Left lung (tissue), 10 donors: ENCODE data around the gene TXK. TPM values are rescaled to one million over a fixed set of nuclear protein-coding genes. Genes with fewer than 3 reads are reported as not detected.

Experiments used
- ATAC-seq: fragments of 200-7000 bp; cut with Tn5 transposase; one replicate; pipeline ENCODE4 v1.9.1; 2020; ENCODE audit warnings: moderate library complexity
- DNase-seq, 4 donors: peaks; one replicate each; pipeline ENCODE4 v3.0.0-alpha.2; 2013 to 2020
- H3K27ac ChIP-seq, 2 donors: fragments of 200-600 bp; sonication (generic) in 1 of 2; one replicate each; pipeline versions ENCODE4 v1.5.0 to v1.8.0; 2020 to 2021
- H3K27me3 ChIP-seq, 2 donors: fragments of 200-600 bp; sonication (generic) in 1 of 2; one replicate each; pipeline versions ENCODE4 v1.5.0 to v1.8.0; 2020 to 2021
- H3K36me3 ChIP-seq, 2 donors: fragments of 200-600 bp; sonication (generic) in 1 of 2; one replicate each; pipeline versions ENCODE4 v1.5.0 to v1.8.0; 2020 to 2021
- H3K4me1 ChIP-seq, 2 donors: fragments of 200-600 bp; one replicate each; pipeline ENCODE4 v1.8.0; 2021
- H3K4me3 ChIP-seq, 2 donors: fragments of 200-600 bp; sonication (generic) in 1 of 2; one replicate each; pipeline versions ENCODE4 v1.5.0 to v1.8.0; 2020 to 2021; ENCODE audit warnings: mild to moderate bottlenecking in 1 of 2
- H3K9me3 ChIP-seq, 2 donors: fragments of 200-600 bp; sonication (generic) in 1 of 2; one replicate each; pipeline versions ENCODE4 v1.5.0 to v1.8.0; 2020 to 2021
- intact Hi-C, 2 donors: fragments of 100-400 bp; cut with DNase I; formaldehyde crosslinking; loops; one replicate each; pipeline versions ENCODE4 v1.11.2 to v1.14.2; 2022
- polyA plus RNA-seq, 6 donors: library from polyadenylated mRNA; unstranded; fragments of 120-200 nt; gene quantifications; one replicate each; pipeline ENCODE4 v1.2.1, GENCODE V29; 2013; ENCODE audit not compliant: insufficient read length in 6 of 6
- total RNA-seq, 2 donors: library from RNA; stranded (reverse); fragmentation: NEBNext Ultra II Directional; extraction: Animal tissue kit (Norgen Biotek cat#: 25700); gene quantifications; one replicate each; pipeline ENCODE4 v1.2.1, GENCODE V29; 2021
- TF ChIP-seq, protein P1 (sequence below), 2 donors: fragments of 200-600 bp; sonication (generic) in 1 of 2; IDR thresholded peaks; one replicate each; pipeline versions ENCODE4 v1.5.0 to v1.8.0; 2021; ENCODE audit warnings: antibody characterized with exemption in 2 of 2
- donor health status: DM: no; HTN: yes; CAD: no.
- donor health status: DM: no; HTN: no; CAD: no.

The TXK gene
- total and polyA plus RNA-seq, 8 donors = 2.4 to 5.5 (median 4.2) TPM

DNA sequence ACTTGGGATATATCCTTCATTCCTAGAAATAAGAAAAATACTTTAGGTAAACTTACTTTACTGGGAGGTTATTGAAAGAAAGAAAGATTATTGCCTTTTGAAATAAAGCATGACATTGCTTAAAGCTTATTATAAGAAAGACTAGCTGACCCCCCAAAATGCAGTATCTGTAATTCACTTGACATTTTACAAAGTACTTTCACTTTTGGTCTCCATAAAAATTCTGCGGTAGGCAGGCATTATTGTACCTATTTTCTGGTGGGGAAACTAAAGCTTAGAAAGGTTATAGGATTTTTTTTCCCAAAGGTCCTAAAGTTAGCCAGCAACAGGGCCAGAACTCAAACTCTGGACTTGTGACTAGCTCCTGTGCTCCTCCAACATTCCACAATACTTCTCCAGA, 29.7 kb upstream of the TXK start:
- ATAC-seq (no peak), DNase-seq (no peak)
- H3K27ac ChIP-seq = no peak overlapping the region
- H3K27me3 ChIP-seq = no peaks in the 10 kb centered on the region
- H3K36me3 ChIP-seq = peaks cover 0 to 16% of the 10 kb centered on the region in 2 donors
- no peak overlapping the region for H3K4me3 ChIP-seq
- H3K9me3 ChIP-seq = no peaks in the 10 kb centered on the region
- TF ChIP-seq, protein P1, sequence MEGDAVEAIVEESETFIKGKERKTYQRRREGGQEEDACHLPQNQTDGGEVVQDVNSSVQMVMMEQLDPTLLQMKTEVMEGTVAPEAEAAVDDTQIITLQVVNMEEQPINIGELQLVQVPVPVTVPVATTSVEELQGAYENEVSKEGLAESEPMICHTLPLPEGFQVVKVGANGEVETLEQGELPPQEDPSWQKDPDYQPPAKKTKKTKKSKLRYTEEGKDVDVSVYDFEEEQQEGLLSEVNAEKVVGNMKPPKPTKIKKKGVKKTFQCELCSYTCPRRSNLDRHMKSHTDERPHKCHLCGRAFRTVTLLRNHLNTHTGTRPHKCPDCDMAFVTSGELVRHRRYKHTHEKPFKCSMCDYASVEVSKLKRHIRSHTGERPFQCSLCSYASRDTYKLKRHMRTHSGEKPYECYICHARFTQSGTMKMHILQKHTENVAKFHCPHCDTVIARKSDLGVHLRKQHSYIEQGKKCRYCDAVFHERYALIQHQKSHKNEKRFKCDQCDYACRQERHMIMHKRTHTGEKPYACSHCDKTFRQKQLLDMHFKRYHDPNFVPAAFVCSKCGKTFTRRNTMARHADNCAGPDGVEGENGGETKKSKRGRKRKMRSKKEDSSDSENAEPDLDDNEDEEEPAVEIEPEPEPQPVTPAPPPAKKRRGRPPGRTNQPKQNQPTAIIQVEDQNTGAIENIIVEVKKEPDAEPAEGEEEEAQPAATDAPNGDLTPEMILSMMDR (IDR thresholded peaks at IDR 0.05) = no peak
- no peaks in the 10 kb centered on the region for H3K4me1 ChIP-seq
- intact Hi-C loops = no loop called here

DNA sequence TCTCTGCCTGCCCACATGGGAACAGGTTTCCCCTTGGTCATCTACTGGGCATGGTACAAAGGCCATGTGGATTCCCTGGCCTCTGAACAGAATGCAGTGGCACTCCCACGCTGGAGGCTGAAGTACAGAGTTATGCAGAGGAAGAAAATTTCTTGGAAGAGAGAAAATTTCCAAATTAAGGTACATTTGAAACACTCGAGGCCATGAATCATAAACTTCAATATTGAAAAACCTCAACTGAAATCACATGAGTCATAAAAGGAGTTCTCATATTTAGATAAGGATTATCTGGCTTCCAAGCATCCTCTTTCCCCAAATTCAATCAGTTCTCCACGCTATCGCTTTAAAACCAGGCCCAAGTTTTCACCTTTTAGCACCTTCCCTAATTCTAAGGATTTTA, 28.1 kb upstream of the TXK start:
- H3K27ac ChIP-seq = no peak overlapping the region
- no peak overlapping the region for H3K4me3 ChIP-seq
- no peaks in the 10 kb centered on the region for H3K27me3 ChIP-seq
- intact Hi-C loops = no loop called here
- peaks cover 0 to 17% of the 10 kb centered on the region in 2 donors for H3K36me3 ChIP-seq
- no peak for DNase-seq
- no peaks in the 10 kb centered on the region for H3K4me1 ChIP-seq
- ATAC-seq = peak; percentile 63
- TF ChIP-seq, protein P1 (IDR thresholded peaks at IDR 0.05) = no peak
- no peaks in the 10 kb centered on the region for H3K9me3 ChIP-seq

- DNase-seq (no peak), ATAC-seq (no peak)
- TF ChIP-seq, protein P1 (IDR thresholded peaks at IDR 0.05) = no peak
- H3K9me3 ChIP-seq = peaks cover 0 to 32% of the 10 kb centered on the region in 2 donors
- peaks cover 0 to 39% of the 10 kb centered on the region in 2 donors for H3K36me3 ChIP-seq
- no peak overlapping the region for H3K4me3 ChIP-seq
- intact Hi-C loops = no loop called here
- no peaks in the 10 kb centered on the region for H3K4me1 ChIP-seq
- H3K27ac ChIP-seq = no peak overlapping the region
- no peaks in the 10 kb centered on the region for H3K27me3 ChIP-seq
Measured at GRCh38 chr4:48157271-48157670, 23.2 kb upstream of the TXK start.

DNA sequence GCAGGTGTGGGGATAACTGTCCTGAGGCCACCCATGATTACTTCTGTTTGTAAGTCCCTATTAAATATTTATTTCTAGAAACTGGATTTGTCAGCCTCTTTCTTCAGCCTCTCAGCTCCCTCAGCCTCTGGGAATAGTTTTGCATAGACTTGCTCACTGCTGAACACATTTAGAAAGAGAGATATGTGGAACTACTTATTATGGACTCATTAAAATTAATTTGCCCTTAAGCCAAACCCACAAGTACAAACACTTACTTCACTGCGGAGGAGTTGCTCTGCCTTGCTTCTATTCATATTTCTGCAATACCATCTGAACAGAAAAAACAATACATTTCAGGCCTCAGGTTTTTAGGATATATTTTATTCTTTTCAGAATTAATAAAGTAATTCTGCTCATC, 22.4 kb upstream of the TXK start:
- ATAC-seq (no peak), DNase-seq (no peak)
- H3K27ac ChIP-seq = no peak overlapping the region
- TF ChIP-seq, protein P1 (IDR thresholded peaks at IDR 0.05) = no peak
- H3K9me3 ChIP-seq = peaks cover 0 to 32% of the 10 kb centered on the region in 2 donors
- H3K4me3 ChIP-seq = no peak overlapping the region
- H3K36me3 ChIP-seq = peaks cover 0 to 39% of the 10 kb centered on the region in 2 donors
- no peaks in the 10 kb centered on the region for H3K4me1 ChIP-seq
- no peaks in the 10 kb centered on the region for H3K27me3 ChIP-seq
- intact Hi-C loops = no loop called here

DNA sequence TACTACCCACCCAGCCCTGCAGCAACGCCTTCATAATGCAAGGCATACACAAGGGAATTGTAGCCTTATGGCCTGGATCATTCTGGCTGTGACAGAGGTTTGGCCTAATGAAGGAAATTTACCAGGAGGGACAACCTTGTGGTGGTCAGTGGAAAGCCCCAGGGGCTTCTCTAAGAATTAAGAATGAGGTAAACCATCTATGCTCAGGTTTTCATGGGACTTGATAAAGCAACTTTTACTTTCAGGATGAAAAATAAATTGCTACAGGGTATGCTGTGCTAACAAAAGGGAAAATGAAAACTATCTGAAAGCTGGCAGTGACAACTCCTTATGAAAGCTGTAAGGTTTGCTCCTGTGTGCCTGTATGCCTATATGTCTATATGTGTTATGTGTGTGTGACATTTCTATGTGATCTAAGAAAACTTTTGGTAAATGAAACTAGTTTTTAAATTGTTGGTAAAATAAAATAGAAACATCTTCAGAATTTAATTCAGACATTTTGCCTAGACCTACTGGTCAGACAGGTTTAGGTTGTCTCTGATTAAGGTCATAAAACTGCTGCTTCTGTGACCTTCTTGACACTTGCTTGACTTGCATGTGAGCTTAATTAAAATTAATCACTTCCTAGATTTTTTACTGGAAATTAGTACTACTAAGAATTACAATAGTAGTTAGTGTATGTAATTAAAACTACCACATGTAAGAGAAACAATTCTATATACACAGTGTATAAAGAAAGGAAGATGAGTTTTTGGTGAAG, 19.9 kb upstream of the TXK start:
- Histone ChIP-seq H3K36me3 (peaks cover 0 to 43% of the 10 kb centered on the region in 2 donors), H3K9me3 (peaks cover 0 to 32% of the 10 kb centered on the region in 2 donors), H3K4me1 (no peaks in the 10 kb centered on the region), H3K27ac (no peak overlapping the region), H3K27me3 (no peaks in the 10 kb centered on the region), H3K4me3 (no peak overlapping the region)
- DNase-seq (no peak), ATAC-seq (no peak)
- intact Hi-C loops = no loop called here
- TF ChIP-seq, protein P1 (IDR thresholded peaks at IDR 0.05) = no peak
